ENCODE measurements around the gene AHSG. TPM values are rescaled to one million over a fixed set of nuclear protein-coding genes. Genes with fewer than 3 reads are reported as not detected.
A peak's percentile ranks its signal among the peaks of the same experiment; 100 is the strongest.

Gene AHSG
- total and polyA plus RNA-seq, 2 donors (not counting 1 experiment from before 2014, with no cell fraction given): not detected

- Histone ChIP-seq H3K27ac (ENCODE audit: insufficient read depth, low read length) (no peak overlapping the region), H3K27me3 (ENCODE audit: control insufficient read depth, insufficient read depth, low read length) (no peaks in the 10 kb centered on the region), H3K4me3 (replicated peaks in 1 of 4; ENCODE audit: control extremely low read depth in 1 of 4, insufficient read depth in 1 of 4, low read depth in 3 of 4, low read length in 4 of 4) (peak overlapping the region; percentile 79 to 94 (median 88)), H3K79me2 (ENCODE audit: control insufficient read depth, insufficient read depth, low read length) (peaks cover 14% of the 10 kb centered on the region), H3K36me3 (ENCODE audit: control insufficient read depth, insufficient read depth, low read length) (peaks cover 5% of the 10 kb centered on the region), H4K20me1 (ENCODE audit: control insufficient read depth, extremely low read depth, insufficient read depth, low read length) (no peaks in the 10 kb centered on the region), H3K9me3 (ENCODE audit: control insufficient read depth, insufficient read depth, low read depth, low read length) (no peaks in the 10 kb centered on the region), H3K9ac (ENCODE audit: insufficient read depth, low read length) (peak overlapping the region; percentile 97), H2AFZ (ENCODE audit: low read length) (no peak overlapping the region), H3K4me1 (ENCODE audit: control insufficient read depth, extremely low read depth, insufficient read depth, low read length) (no peaks in the 10 kb centered on the region), H3K4me2 (ENCODE audit: extremely low read depth, insufficient read depth, low read length) (peak overlapping the region; percentile 77)
- DNase-seq (ENCODE audit: low read depth in 2 of 2): no peak
- TF ChIP-seq, protein P1, sequence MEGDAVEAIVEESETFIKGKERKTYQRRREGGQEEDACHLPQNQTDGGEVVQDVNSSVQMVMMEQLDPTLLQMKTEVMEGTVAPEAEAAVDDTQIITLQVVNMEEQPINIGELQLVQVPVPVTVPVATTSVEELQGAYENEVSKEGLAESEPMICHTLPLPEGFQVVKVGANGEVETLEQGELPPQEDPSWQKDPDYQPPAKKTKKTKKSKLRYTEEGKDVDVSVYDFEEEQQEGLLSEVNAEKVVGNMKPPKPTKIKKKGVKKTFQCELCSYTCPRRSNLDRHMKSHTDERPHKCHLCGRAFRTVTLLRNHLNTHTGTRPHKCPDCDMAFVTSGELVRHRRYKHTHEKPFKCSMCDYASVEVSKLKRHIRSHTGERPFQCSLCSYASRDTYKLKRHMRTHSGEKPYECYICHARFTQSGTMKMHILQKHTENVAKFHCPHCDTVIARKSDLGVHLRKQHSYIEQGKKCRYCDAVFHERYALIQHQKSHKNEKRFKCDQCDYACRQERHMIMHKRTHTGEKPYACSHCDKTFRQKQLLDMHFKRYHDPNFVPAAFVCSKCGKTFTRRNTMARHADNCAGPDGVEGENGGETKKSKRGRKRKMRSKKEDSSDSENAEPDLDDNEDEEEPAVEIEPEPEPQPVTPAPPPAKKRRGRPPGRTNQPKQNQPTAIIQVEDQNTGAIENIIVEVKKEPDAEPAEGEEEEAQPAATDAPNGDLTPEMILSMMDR (conservative IDR thresholded peaks at IDR 0.05 in 1 of 2, IDR thresholded peaks at IDR 0.05 in 1 of 2; ENCODE audit: low read depth in 1 of 2, low read length in 2 of 2): no peak
- TF ChIP-seq EZH2 (IDR thresholded peaks at IDR 0.05; ENCODE audit: low read length, missing control alignments): no peak
Observed at GRCh38 chr3:186571644-186572013, 41.2 kb upstream of the AHSG start.

GRCh38 chr3:186577521-186577920 is 35.3 kb upstream of the AHSG start:
- Histone ChIP-seq H2AFZ (ENCODE audit: low read length) (no peak overlapping the region), H3K36me3 (ENCODE audit: control insufficient read depth, insufficient read depth, low read length) (peaks cover 16% of the 10 kb centered on the region), H3K4me3 (replicated peaks in 1 of 4; ENCODE audit: control extremely low read depth in 1 of 4, insufficient read depth in 1 of 4, low read depth in 3 of 4, low read length in 4 of 4) (no peak overlapping the region), H3K27me3 (ENCODE audit: control insufficient read depth, insufficient read depth, low read length) (no peaks in the 10 kb centered on the region), H3K79me2 (ENCODE audit: control insufficient read depth, insufficient read depth, low read length) (no peaks in the 10 kb centered on the region), H3K9ac (ENCODE audit: insufficient read depth, low read length) (no peak overlapping the region), H3K9me3 (ENCODE audit: control insufficient read depth, insufficient read depth, low read depth, low read length) (no peaks in the 10 kb centered on the region), H3K27ac (ENCODE audit: insufficient read depth, low read length) (no peak overlapping the region), H3K4me1 (ENCODE audit: control insufficient read depth, extremely low read depth, insufficient read depth, low read length) (no peaks in the 10 kb centered on the region), H4K20me1 (ENCODE audit: control insufficient read depth, extremely low read depth, insufficient read depth, low read length) (no peaks in the 10 kb centered on the region), H3K4me2 (ENCODE audit: extremely low read depth, insufficient read depth, low read length) (no peak overlapping the region)
- no peak for DNase-seq (ENCODE audit: low read depth in 2 of 2)
- TF ChIP-seq, protein P1 (conservative IDR thresholded peaks at IDR 0.05 in 1 of 2, IDR thresholded peaks at IDR 0.05 in 1 of 2; ENCODE audit: low read depth in 1 of 2, low read length in 2 of 2): no peak
- no peak for TF ChIP-seq EZH2 (IDR thresholded peaks at IDR 0.05; ENCODE audit: low read length, missing control alignments)

- H3K9ac ChIP-seq (ENCODE audit: insufficient read depth, low read length): no peak overlapping the region
- DNase-seq (ENCODE audit: low read depth in 2 of 2): no peak
- no peaks in the 10 kb centered on the region for H3K79me2 ChIP-seq (ENCODE audit: control insufficient read depth, insufficient read depth, low read length)
- H3K27ac ChIP-seq (ENCODE audit: insufficient read depth, low read length): no peak overlapping the region
- no peak overlapping the region for H2AFZ ChIP-seq (ENCODE audit: low read length)
- no peak overlapping the region for H3K4me2 ChIP-seq (ENCODE audit: extremely low read depth, insufficient read depth, low read length)
- no peaks in the 10 kb centered on the region for H3K27me3 ChIP-seq (ENCODE audit: control insufficient read depth, insufficient read depth, low read length)
- TF ChIP-seq, protein P1 (conservative IDR thresholded peaks at IDR 0.05 in 1 of 2, IDR thresholded peaks at IDR 0.05 in 1 of 2; ENCODE audit: low read depth in 1 of 2, low read length in 2 of 2): no peak
- no peak for TF ChIP-seq EZH2 (IDR thresholded peaks at IDR 0.05; ENCODE audit: low read length, missing control alignments)
- H3K9me3 ChIP-seq (ENCODE audit: control insufficient read depth, insufficient read depth, low read depth, low read length): no peaks in the 10 kb centered on the region
- no peaks in the 10 kb centered on the region for H4K20me1 ChIP-seq (ENCODE audit: control insufficient read depth, extremely low read depth, insufficient read depth, low read length)
- H3K36me3 ChIP-seq (ENCODE audit: control insufficient read depth, insufficient read depth, low read length): peaks cover 18% of the 10 kb centered on the region
- no peaks in the 10 kb centered on the region for H3K4me1 ChIP-seq (ENCODE audit: control insufficient read depth, extremely low read depth, insufficient read depth, low read length)
- H3K4me3 ChIP-seq (replicated peaks in 1 of 4; ENCODE audit: control extremely low read depth in 1 of 4, insufficient read depth in 1 of 4, low read depth in 3 of 4, low read length in 4 of 4): no peak overlapping the region
Observed at GRCh38 chr3:186580785-186581184, 32.1 kb upstream of the AHSG start.

Measured in fibroblast of lung (primary cell).